HCT116 (cell line): Measurements from ENCODE around the gene INPP4A. TPM values are rescaled to one million over a fixed set of nuclear protein-coding genes. Genes with fewer than 3 reads are reported as not detected.

Source experiments
- ATAC-seq: fragments of 200-7000 bp; cut with Tn5 transposase; 2 replicates; pipeline ENCODE4 v1.9.1; 2020; ENCODE audit warnings: mild to moderate bottlenecking, moderate library complexity
- BruUV-seq: library from RNA; stranded (reverse); fragments of 400-500 nt; replicated peaks from 2 replicates; lab custom pipeline; 2021; lab: Mats Ljungman, UMichigan
- CTCF ChIA-PET: fragments of 300-600 bp; sonication (Branson Sonifier 250); formaldehyde crosslinking; loops from one replicate; lab custom pipeline; 2021; ENCODE audit warnings: antibody characterized with exemption; lab: Charles Lee
- POLR2A ChIA-PET: fragments of 300-600, 350-600 bp; sonication (Branson Sonifier 250); formaldehyde crosslinking; loops from one replicate; lab custom pipeline; 2021; ENCODE audit warnings: antibody characterized with exemption; lab: Charles Lee
- RAD21 ChIA-PET, 2 experiments: fragments of 300-600 bp; sonication (Branson Sonifier 250); formaldehyde crosslinking; loops; one replicate each; lab custom pipeline; 2023; ENCODE audit warnings: low total read pairs in 2 of 2; ENCODE audit not compliant: uncharacterized antibody in 2 of 2, unreplicated experiment in 2 of 2, low non-redundant PET in 1 of 2; lab: Charles Lee
- DNase-seq: peaks from one replicate; pipeline ENCODE4 v3.0.0-alpha.2; 2010; ENCODE audit warnings: low read depth, low spot score
- H2AFZ ChIP-seq: fragments of 200-600 bp; shearing (Covaris generic), sonication (generic); 2 replicates; pipeline ENCODE4 v1.6.1; 2017; ENCODE audit warnings: low read depth, mixed run types, mixed read lengths, antibody characterized with exemption, low read length; ENCODE audit not compliant: poor library complexity, severe bottlenecking
- H3K27ac ChIP-seq: 2 replicates; pipeline ENCODE4 v1.5.1; 2012; ENCODE audit warnings: low read depth, low read length
- H3K27me3 ChIP-seq: fragments of 200-600 bp; sonication (generic); 2 replicates; pipeline ENCODE4 v1.6.1; 2016; ENCODE audit warnings: mixed run types, low read length, mixed read lengths; ENCODE audit not compliant: insufficient read depth
- H3K36me3 ChIP-seq, 2 experiments: fragments of 200-500 bp in 1 of 2; fragments of 200-600 bp in 1 of 2; sonication (Bioruptor generic) in 1 of 2; sonication (generic) in 1 of 2; 2 replicates each; pipeline versions ENCODE4 v1.5.1 to v1.6.1; 2014 to 2016; ENCODE audit warnings: low read length in 2 of 2, inconsistent platforms in 1 of 2, mixed read lengths in 1 of 2, mixed run types in 1 of 2; ENCODE audit not compliant: insufficient read depth in 2 of 2, control insufficient read depth in 1 of 2
- H3K4me1 ChIP-seq, 2 experiments: fragments of 200-600 bp in 1 of 2; sonication (generic) in 1 of 2; 2 replicates each; pipeline versions ENCODE4 v1.5.1 to v1.6.1; 2012 to 2017; ENCODE audit warnings: low read length in 2 of 2, inconsistent platforms in 1 of 2, mild to moderate bottlenecking in 1 of 2, mixed read lengths in 1 of 2, mixed run types in 1 of 2, moderate library complexity in 1 of 2; ENCODE audit not compliant: insufficient read depth in 2 of 2, control insufficient read depth in 1 of 2
- H3K4me2 ChIP-seq: fragments of 200-600 bp; sonication (generic); 2 replicates; pipeline ENCODE4 v1.6.1; 2017; ENCODE audit warnings: mixed run types, low read length, mixed read lengths
- H3K4me3 ChIP-seq, 2 experiments: fragments of 200-600 bp in 1 of 2; sonication (generic) in 1 of 2; replicated peaks in 1 of 2; 2 replicates each; pipeline ENCODE4 v1.5.1; 2011 to 2016; ENCODE audit warnings: low read length in 2 of 2, control low read depth in 1 of 2, low read depth in 1 of 2, mild to moderate bottlenecking in 1 of 2, mixed read lengths in 1 of 2, mixed run types in 1 of 2
- H3K79me2 ChIP-seq: fragments of 200-600 bp; sonication (generic); 2 replicates; pipeline ENCODE4 v1.6.1; 2017; ENCODE audit warnings: mild to moderate bottlenecking, mixed run types, low read length, moderate library complexity, mixed read lengths; ENCODE audit not compliant: insufficient read depth
- H3K9ac ChIP-seq: fragments of 200-600 bp; sonication (generic); 2 replicates; pipeline ENCODE4 v1.6.1; 2016; ENCODE audit warnings: low read length, mixed read lengths
- H3K9me2 ChIP-seq: fragments of 200-600 bp; sonication (generic), shearing (Covaris generic); 2 replicates; pipeline ENCODE4 v1.6.1; 2017; ENCODE audit warnings: mixed run types, mild to moderate bottlenecking, moderate library complexity; ENCODE audit not compliant: insufficient read depth
- H3K9me3 ChIP-seq, 2 experiments: fragments of 200-500 bp in 1 of 2; fragments of 200-600 bp in 1 of 2; sonication (Bioruptor generic) in 1 of 2; sonication (generic) in 1 of 2; 2 replicates each; pipeline ENCODE4 v1.6.1; 2014 to 2017; ENCODE audit warnings: low read length in 2 of 2, mixed read lengths in 2 of 2, inconsistent platforms in 1 of 2, low read depth in 1 of 2, mild to moderate bottlenecking in 1 of 2, mixed run types in 1 of 2, moderate library complexity in 1 of 2; ENCODE audit not compliant: control insufficient read depth in 1 of 2, insufficient read depth in 1 of 2
- H4K20me1 ChIP-seq: fragments of 200-600 bp; sonication (generic), shearing (Covaris generic); 2 replicates; pipeline ENCODE4 v1.6.1; 2017; ENCODE audit warnings: mixed run types, mild to moderate bottlenecking, moderate library complexity; ENCODE audit not compliant: insufficient read depth
- CEBPB ChIP-seq: IDR thresholded peaks from 2 replicates; pipeline ENCODE4 v1.6.1; 2012; ENCODE audit warnings: low read depth
- EGR1 ChIP-seq: IDR thresholded peaks from 2 replicates; pipeline ENCODE4 v1.6.1; 2012; ENCODE audit warnings: low read depth
- ELF1 ChIP-seq: IDR thresholded peaks from 2 replicates; pipeline ENCODE4 v1.6.1; 2012; ENCODE audit warnings: low read depth, borderline replicate concordance
- EZH2 ChIP-seq: fragments of 200-600 bp; sonication (generic); IDR thresholded peaks from 2 replicates; pipeline ENCODE4 v1.6.1; 2017; ENCODE audit warnings: antibody characterized with exemption, mixed run types
- EZH2phosphoT487 ChIP-seq: fragments of 200-600 bp; IDR thresholded peaks from 2 replicates; pipeline ENCODE4 v1.6.1; 2018; ENCODE audit warnings: antibody characterized with exemption, borderline replicate concordance
- POLR2A ChIP-seq: IDR thresholded peaks from 2 replicates; pipeline ENCODE4 v1.7.0; 2011; ENCODE audit warnings: borderline replicate concordance; ENCODE audit not compliant: insufficient read depth, insufficient read length; ENCODE audit errors: extremely low read depth
- RAD21 ChIP-seq: IDR thresholded peaks from 2 replicates; pipeline ENCODE4 v1.6.1; 2012; ENCODE audit warnings: low read depth, mild to moderate bottlenecking
- REST ChIP-seq: IDR thresholded peaks from 2 replicates; pipeline ENCODE4 v1.6.1; 2012; ENCODE audit warnings: low read depth
- SIN3A ChIP-seq: IDR thresholded peaks from 2 replicates; pipeline ENCODE4 v1.6.1; 2012; ENCODE audit warnings: low read depth
- SRF ChIP-seq: IDR thresholded peaks from 2 replicates; pipeline ENCODE4 v1.6.1; 2012; ENCODE audit warnings: low read depth
- TCF7L2 ChIP-seq: IDR thresholded peaks from 2 replicates; pipeline ENCODE4 v1.7.0; 2011; ENCODE audit warnings: borderline replicate concordance, inconsistent platforms; ENCODE audit not compliant: insufficient read depth, insufficient read length; ENCODE audit errors: extremely low read depth
- YY1 ChIP-seq: IDR thresholded peaks from 2 replicates; pipeline ENCODE4 v1.6.1; 2011; ENCODE audit warnings: low read length, low read depth, moderate library complexity, mild to moderate bottlenecking; ENCODE audit not compliant: insufficient replicate concordance; ENCODE audit errors: extremely low read depth
- ZFX ChIP-seq: fragments of 450-650 bp; IDR thresholded peaks from 2 replicates; pipeline ENCODE4 v1.6.1; 2017
- intact Hi-C: fragments of 100-400 bp; cut with micrococcal nuclease; formaldehyde crosslinking; loops from 2 replicates; pipeline ENCODE4 v1.10.0; 2022
- total RNA-seq: library from RNA; stranded (reverse); gene quantifications from one replicate; pipeline ENCODE4 v1.2.1, GENCODE V29; 2021; ENCODE audit not compliant: unreplicated experiment
- TF ChIP-seq, protein P1 (sequence below): IDR thresholded peaks from 2 replicates; pipeline ENCODE4 v1.6.1; 2012
- TF ChIP-seq, protein P2 (sequence below), 3 experiments: fragments of 200-600 bp in 1 of 3; sonication (generic) in 1 of 3; IDR thresholded peaks in 2 of 3; conservative IDR thresholded peaks in 1 of 3; 2 replicates each; pipeline ENCODE4 v1.5.1; 2012 to 2017; ENCODE audit warnings: low read depth in 2 of 3, low read length in 2 of 3, antibody characterized with exemption in 1 of 3, borderline replicate concordance in 1 of 3, control low read depth in 1 of 3, mild to moderate bottlenecking in 1 of 3, mixed read lengths in 1 of 3, mixed run types in 1 of 3, moderate library complexity in 1 of 3; ENCODE audit not compliant: insufficient read depth in 1 of 3
- TF ChIP-seq, protein P3 (sequence below): IDR thresholded peaks from 2 replicates; pipeline ENCODE4 v1.6.1; 2011; ENCODE audit warnings: mild to moderate bottlenecking, low read length, moderate library complexity; ENCODE audit not compliant: insufficient replicate concordance; ENCODE audit errors: extremely low read depth

INPP4A gene
- total RNA-seq, 1 experiment from 2014 or later, result 18.5 TPM

GRCh38 chr2:98469862-98470544 lies 25.3 kb downstream of the INPP4A start:
- no peak overlapping the region for H3K27ac ChIP-seq
- no peak for DNase-seq
- CTCF ChIA-PET, result no interaction called here
- H3K4me3 ChIP-seq, result no peak overlapping the region
- no peak for ATAC-seq
- H4K20me1 ChIP-seq, result no peaks in the 10 kb centered on the region
- RAD21 ChIA-PET, result no interaction called here
- POLR2A ChIA-PET, result no interaction called here
- no peaks in the 10 kb centered on the region for H3K9me3 ChIP-seq
- no TSS peak for BruUV-seq
- no peak overlapping the region for H3K4me2 ChIP-seq
- intact Hi-C loops, result no loop called here
- no peaks in the 10 kb centered on the region for H3K36me3 ChIP-seq
- no peaks in the 10 kb centered on the region for H3K27me3 ChIP-seq
- peaks cover 17% of the 10 kb centered on the region; the same call in 1 of the 2 replicates for H3K79me2 ChIP-seq
- H3K9me2 ChIP-seq, result no peaks in the 10 kb centered on the region
- TF ChIP-seq ZFX, result no peak
- no peak for TF ChIP-seq RAD21
- TF ChIP-seq EGR1, result no peak
- no peak for TF ChIP-seq REST
- TF ChIP-seq POLR2A, result no peak
- no peak for TF ChIP-seq TCF7L2
- no peak for TF ChIP-seq SIN3A
- TF ChIP-seq SRF, result no peak
- TF ChIP-seq YY1, result no peak
- TF ChIP-seq, protein P1, sequence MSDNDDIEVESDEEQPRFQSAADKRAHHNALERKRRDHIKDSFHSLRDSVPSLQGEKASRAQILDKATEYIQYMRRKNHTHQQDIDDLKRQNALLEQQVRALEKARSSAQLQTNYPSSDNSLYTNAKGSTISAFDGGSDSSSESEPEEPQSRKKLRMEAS, result no peak
- no peak for TF ChIP-seq EZH2phosphoT487
- TF ChIP-seq EZH2, result no peak
- TF ChIP-seq, protein P2, sequence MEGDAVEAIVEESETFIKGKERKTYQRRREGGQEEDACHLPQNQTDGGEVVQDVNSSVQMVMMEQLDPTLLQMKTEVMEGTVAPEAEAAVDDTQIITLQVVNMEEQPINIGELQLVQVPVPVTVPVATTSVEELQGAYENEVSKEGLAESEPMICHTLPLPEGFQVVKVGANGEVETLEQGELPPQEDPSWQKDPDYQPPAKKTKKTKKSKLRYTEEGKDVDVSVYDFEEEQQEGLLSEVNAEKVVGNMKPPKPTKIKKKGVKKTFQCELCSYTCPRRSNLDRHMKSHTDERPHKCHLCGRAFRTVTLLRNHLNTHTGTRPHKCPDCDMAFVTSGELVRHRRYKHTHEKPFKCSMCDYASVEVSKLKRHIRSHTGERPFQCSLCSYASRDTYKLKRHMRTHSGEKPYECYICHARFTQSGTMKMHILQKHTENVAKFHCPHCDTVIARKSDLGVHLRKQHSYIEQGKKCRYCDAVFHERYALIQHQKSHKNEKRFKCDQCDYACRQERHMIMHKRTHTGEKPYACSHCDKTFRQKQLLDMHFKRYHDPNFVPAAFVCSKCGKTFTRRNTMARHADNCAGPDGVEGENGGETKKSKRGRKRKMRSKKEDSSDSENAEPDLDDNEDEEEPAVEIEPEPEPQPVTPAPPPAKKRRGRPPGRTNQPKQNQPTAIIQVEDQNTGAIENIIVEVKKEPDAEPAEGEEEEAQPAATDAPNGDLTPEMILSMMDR (IDR thresholded peaks at IDR 0.05 in 2 of 3, conservative IDR thresholded peaks at IDR 0.05 in 1 of 3; ENCODE audit: borderline replicate concordance in 1 of 3, insufficient read depth in 1 of 3, low read depth in 2 of 3, low read length in 2 of 3), result no peak
- TF ChIP-seq CEBPB, result no peak
- no peak for TF ChIP-seq ELF1
- TF ChIP-seq, protein P3, sequence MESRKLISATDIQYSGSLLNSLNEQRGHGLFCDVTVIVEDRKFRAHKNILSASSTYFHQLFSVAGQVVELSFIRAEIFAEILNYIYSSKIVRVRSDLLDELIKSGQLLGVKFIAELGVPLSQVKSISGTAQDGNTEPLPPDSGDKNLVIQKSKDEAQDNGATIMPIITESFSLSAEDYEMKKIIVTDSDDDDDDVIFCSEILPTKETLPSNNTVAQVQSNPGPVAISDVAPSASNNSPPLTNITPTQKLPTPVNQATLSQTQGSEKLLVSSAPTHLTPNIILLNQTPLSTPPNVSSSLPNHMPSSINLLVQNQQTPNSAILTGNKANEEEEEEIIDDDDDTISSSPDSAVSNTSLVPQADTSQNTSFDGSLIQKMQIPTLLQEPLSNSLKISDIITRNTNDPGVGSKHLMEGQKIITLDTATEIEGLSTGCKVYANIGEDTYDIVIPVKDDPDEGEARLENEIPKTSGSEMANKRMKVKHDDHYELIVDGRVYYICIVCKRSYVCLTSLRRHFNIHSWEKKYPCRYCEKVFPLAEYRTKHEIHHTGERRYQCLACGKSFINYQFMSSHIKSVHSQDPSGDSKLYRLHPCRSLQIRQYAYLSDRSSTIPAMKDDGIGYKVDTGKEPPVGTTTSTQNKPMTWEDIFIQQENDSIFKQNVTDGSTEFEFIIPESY, result no peak
- H3K4me1 ChIP-seq, result peaks cover 11 to 26% of the 10 kb centered on the region in 2 experiments
- H2AFZ ChIP-seq, result no peak overlapping the region
- H3K9ac ChIP-seq, result no peak overlapping the region
